NCI-H2196 (cell line): ENCODE measurements around the gene MROH2B.

Experiments
- DNase-seq: peaks from one replicate; lab custom pipeline; 2025; ENCODE audit not compliant: unreplicated experiment; lab: John Stamatoyannopoulos, UW

MROH2B gene

DNA sequence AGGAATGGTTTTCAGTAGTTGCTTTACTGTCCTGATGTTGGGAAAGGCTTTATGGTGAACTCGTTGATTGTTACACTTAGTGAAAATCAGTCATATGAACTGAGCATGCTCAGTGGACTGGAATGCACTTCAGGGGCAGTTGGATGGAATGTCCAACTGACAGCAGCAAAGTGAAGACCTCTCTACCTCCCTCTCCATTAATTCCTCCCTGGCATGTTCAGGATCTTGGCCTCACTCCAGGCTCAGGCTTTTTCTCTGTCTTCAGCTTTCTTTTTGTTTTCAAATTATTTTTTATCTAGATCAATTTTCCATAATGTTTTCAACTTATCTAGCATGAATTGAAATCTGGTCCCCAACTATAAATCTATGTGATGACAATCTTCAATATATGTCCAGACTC lies at the start of gene MROH2B:
TSS of gene MROH2B (minus strand) at position 101 of the 400 bp plus-strand sequence. CDS start 490 bp downstream, outside the sequence.
- DNase-seq: no peak

DNA sequence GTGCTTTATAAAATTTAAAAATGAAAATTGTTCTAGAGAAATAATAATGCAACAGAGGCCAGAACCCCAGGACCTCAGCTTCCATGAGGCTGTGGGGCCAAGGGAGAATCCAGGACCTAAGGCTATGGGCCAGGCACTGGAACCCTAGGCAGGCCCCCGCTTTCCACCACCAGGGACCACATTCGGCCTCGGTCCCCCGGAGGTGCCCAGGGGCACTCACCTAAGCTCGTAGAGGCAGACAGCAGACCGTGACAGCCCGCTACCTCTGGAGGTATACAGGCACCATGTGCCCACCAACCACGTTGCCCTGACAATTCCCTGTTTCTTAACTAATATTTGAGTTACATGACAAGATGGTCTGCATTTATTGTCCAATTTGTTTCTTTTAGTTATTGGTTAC lies 49.5 kb upstream of the MROH2B start:
- no peak for DNase-seq

DNA sequence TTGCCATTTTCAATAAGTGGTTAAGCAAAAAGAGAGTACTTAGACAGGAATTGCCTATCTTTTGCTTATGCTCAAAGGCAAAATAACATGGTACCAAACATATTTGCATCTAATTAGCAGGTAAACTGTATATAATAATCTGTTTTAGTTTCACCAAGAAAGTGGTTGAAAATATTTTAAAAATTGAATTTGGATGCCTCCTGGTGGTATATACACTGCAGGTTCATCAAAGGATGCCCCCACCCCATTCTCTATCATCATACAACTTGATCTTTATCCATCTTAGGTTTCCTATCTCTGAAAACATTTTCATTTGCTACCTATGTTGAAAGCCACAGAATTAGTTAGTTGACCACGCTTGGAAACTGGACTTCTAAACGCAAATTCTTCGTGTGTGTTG lies 47.0 kb upstream of the MROH2B start:
- no peak for DNase-seq

DNA sequence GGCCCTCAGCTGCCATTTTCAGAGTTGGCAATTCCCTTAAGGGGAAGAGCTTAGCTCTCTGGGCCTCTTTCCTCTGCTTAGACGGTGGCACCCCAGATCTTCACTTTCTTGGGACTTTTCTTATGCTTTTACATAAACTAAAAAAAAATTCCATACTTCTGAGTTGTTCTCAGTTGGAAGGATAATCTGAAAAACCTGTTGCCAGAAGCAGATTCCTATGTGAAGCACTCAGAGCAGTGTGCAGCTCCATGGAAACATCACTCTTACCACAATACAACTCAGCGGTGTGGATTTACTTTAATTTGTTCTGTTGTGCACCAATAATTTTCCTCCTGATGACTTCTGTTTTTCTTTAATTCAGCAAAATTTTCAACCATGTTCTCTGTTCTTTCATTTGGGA lies 44.1 kb upstream of the MROH2B start:
- no peak for DNase-seq

DNA sequence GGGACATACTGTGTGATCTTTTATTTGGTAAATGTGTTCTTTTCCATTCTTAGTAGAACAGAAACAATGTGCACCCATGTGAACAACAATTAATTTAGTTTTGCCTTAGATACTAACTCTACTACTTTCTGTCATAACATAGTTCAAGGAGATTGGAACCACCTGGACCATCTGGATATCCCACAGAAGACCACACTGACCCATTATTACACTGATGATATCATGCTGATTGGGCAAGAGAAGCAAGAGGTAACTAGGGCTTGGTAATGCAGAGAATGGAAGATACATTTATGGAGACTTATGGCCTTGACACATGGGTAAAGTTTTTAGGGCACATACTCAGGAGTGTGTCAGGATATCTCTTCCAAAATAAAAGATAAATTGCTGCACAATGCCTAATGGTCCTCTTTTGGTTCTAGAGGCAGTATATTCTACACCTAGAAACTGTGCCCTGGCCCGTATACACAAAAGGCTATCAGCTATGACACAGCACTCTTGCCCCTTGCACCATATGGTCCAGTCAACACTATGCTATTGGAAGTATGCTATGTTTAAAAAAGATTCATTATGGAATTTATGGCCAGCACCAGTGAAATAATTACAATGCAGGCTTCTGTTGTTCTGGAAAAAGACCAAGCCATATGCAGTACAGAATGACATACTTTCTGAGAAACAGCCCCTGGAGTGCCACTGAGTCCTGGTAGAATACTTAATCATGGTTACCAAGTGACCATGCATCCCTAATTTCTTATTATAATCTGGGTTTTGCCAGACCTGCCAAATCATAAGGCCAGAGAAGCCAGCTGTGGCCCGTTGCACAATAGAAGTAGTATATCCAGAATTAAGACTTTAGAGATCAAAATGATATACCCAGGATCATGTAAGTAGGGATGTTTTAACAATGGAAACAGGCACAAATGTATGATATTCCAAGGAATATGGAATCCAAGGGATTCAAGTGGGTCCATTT lies 41.6 kb upstream of the MROH2B start:
- DNase-seq: no peak

DNA sequence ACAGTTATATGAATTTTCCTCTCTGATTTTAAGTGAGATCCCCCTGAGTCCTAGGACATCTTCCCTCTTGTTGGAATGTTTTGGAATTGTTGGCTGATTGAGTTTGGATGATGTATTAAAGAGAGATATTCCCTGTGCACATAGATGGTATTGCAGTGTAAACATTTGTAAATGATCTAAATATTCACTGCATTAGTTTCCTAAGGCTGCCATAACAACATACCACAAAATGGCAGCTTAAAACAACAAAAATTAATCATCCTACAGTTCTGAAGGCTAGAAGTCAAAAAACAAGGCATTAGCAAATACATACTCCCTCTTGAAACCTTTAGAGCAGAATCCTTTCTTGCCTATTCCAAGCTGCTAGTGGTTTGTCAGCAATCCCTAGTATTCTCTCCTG lies 38.0 kb upstream of the MROH2B start:
- no peak for DNase-seq

DNA sequence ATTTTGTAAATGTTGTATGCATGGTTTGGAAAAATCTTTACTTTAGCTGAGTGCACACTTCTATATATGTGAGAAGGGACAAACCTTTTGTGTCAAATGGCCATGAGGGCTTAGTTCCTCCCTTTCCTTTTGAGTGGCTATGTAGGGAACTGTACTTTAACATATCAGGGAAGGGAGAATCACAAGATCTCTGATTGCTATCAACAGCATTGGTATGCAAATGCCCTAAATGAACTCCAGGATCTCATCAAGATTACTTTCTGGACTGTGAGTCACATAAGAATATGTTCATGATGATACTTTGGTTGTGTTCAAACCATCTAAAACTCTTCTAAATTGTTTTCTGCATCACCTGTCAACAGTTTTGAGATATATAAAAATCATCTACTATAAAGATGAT lies 31.2 kb upstream of the MROH2B start:
- no peak for DNase-seq

DNA sequence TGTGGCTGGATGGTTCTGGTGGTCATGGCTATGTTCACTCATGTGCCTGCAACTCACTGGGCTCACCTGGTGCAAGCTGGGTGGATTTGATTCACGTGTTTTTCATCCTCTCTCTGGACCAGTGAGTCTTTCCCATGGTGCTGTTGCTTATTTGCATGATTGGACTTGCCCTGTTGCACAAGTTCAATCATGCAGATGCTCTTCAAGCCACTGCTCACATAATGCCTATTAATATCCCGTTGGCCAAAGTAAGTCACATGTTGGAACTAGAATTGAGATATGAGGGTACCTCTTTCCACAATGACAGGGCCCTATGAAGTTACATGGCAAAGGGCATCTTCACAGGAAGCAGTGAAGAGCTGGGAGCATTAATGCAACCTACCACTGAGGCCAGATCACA lies 26.5 kb upstream of the MROH2B start:
- no peak for DNase-seq

DNA sequence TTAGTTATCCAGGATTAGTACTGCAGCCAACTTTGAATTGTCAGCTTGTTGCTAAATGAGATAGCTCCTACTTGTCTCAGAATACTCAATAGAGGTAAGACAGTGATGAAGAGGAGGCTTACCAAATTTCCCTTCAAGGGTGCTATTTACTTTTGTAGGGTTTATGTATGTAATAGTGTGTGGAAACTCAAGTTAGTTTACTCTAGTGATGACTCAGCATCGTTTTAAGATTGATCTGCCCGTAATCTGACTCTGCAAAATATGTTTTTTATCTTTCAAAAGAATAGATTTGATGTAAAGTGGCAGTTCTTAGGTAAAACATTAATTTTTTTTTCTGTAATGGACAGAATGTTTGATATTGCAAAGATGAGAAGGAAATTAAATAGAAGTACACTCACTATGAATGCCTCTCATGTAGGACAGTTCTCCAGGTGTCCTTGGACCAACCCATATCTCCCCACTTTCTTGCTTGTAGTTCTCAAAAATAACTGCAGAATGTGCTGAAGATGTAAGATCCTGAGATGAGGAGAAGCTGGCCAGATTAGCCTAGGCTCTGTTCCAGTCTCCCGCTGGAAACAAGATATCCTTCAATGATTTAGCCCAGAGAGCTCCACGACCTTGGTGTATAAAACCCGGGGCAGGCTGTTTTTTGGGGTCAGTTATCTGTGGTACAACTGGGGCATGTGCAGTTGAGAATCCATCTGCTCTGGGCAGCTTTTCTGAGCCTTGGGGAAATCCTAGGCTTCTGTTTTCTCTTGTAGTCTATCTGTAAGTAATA lies 24.4 kb upstream of the MROH2B start:
- DNase-seq: no peak

DNA sequence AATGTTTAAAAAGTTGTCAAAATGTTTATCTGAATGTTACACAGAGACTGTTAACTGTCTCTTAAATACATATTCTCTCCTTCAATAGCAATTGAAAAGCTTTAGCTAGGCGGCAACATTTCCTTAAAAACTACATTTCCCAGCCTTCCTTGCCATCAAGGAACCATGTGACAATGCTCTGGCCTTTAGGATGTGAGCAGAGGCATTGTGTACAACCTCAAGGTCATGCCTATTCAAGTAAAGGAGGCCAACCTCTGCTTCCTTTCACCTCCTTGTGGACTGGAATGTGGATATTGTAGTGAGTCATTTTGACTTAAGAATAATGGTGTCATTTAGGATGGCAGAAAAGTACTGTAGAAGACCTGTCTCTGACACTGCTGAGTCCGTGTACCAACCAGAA lies 23.7 kb upstream of the MROH2B start:
- DNase-seq: no peak

DNA sequence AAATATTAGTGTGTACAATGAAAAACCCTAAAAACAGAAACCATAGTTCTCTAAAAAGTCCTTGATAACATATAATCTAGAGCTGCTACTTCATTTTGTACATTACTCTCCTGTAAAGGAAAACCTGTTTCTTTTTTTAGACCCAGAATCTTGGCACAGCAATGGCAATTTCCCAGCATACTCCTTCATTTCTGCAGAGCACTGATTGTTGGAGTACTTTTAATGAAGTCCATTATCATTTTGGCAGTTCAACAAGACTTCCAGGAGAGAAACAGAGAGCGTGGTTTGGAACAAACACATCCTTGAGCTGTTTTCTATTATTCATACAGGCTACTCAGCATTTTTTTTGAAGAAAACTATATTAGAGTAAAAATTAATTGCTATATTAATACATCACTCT lies 22.7 kb upstream of the MROH2B start:
- DNase-seq: no peak

DNA sequence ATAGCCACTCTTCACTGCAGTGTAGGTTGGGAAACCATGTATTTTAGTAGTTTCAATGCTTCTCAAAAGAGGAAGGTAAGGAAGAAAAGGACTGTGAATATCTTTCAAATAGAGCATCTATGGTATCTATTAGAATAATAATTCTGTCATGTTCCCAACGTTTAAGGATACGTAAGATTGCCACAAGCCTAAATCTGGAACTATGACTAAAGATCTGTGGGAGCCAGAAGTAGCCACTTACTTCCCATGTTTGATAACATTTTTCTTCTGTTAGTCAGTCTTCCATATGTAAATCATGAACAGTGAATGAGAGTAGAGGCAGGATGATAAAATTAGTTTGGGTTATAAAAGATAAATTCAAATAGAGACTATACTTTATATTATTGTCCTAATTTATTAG lies 16.3 kb upstream of the MROH2B start:
- DNase-seq: no peak

DNA sequence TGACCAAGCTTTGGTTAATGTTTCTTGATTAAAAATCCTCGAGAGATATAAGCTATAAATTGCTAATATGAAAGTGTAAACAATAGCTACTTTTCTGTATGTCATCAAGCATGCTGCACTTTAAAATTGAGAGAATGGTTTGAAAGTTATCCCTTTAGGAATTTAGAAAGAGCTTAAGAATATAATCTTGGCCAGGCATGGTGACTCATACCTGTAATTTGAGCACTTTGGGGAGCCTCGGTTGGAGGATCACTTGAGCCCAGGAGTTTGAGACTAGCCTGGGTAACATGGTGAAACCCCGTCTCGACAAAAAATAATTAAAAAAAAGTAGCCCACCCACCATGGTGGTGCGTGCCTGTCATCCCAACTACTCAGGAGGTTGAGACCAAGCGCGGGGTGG lies 12.2 kb upstream of the MROH2B start:
- DNase-seq: no peak

DNA sequence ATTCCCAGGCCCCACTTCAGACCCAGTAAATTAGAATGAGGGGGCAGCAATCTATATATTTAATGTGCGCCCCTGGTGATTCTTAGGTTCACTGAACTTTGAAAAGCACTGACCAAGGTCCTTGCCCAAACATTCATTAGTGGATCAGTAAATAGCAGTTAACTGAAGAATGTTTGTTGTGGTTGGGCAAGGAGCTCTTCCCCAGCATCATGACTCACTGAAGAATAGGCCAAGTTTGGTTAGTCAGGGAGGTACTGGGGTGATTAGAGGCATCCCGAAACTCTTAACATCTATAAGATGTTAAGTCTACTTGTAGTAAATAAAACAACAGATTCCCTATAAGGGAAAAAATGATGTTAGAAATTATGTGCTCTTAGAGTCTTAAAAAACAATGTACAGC lies 833 bp upstream of the MROH2B start:
- DNase-seq: no peak

DNA sequence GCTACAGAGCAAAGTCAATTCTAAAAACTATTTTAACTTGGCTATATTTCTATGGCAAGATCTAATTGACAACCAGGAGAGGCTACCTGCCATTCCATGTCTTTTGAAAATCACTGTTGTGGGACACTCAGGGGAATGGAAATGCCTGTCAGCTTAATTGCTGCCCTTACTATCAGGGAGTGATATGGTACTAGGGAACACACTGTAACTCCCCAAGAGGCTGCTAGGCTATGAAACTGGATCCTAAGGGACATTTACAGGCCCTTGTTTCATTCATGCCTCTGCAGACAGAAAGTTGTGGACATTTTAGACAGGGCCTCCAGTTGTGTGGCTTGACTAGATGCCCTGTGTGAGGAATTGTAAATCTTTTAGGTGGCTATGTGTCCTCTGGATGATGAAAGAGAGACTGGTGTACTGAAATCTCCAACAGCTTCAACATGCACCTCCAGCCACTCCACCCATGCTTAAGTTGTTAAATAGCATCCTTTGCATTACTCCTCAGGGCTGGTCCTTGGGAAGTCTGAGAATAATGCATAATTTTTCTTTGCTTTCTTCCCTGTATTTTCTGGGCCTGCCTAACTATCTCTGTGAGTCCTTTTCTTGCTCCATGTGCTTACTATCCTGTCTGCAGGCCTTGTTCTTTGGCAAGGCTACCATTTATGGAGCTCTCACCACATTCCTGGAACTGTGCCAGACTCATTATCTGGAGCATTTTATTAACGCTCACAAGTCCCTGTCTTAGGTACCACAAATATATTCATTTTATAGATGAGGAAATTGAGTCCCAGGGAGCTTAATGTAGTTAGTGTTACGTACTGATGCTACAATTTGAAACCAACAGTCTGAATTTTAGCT lies 3.2 kb downstream of the MROH2B start:
- DNase-seq: peak; percentile 14

DNA sequence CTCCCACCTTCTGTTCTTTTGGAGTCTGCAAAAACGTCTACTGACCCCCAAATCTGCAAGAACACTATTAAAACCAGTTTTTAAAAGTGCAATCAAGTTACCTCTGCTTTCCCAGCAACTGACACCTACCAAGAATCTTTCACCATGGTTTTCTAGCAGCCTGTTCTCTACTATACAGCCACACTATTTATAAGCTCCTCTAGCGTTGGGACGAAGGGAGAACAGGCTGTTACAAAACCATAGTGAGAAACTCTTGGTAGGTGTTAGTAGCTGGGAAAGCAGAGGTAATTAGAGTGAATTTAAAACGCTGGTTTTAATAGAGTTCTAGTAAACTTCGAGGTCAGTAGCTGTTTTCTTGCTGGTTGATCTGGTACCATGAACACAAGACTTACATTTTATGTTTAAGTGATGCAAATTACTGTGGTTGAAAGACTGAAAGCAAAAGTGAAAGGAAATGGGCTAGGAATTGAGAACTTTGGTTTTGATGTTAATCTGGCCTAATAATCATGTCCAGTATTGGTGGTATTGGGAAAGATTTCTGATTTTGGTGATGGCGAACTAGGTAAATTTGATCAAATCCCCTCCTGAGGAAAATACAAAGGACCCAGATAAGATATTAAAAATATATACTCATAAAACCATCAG lies 5.3 kb downstream of the MROH2B start:
- DNase-seq: no peak

DNA sequence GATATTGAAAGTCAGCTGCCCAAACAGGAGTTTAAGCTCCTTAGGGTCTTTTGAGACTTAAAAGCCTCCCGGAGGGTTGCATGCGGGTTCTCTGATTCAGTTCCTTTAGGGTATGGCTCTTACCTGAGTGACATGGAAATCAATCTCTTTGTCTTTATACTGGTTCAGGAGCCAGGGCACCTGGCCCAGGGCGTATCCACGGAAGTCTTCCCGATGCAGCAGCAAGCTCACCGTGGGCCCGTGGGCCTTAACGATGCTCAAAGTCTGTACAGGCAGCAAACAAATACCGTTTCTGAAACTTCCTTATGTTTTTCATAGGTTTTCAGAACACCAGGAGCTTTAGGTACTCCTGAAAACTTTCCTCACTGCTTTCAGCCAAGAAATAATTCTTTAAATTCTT lies 13.2 kb downstream of the MROH2B start:
- DNase-seq: no peak

DNA sequence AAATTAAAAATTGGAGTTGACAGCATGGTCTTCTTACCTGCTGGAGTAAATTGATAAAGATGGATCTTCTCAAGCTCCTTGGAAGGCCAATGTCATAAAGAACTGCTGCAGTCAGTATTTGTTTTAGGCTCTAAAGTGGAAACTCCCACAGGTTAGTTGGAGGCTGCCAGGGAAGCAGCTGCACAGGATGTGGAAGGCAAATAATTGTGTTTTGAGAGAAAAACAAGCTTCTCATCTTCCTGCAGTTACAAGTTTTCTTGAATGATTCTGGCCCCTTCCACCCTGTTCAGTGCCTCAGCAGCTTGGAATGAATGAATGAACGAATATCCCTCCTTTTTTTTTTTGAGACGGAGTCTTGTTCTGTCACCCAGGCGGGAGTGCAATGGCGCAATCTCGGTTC lies 13.9 kb downstream of the MROH2B start:
- no peak for DNase-seq

DNA sequence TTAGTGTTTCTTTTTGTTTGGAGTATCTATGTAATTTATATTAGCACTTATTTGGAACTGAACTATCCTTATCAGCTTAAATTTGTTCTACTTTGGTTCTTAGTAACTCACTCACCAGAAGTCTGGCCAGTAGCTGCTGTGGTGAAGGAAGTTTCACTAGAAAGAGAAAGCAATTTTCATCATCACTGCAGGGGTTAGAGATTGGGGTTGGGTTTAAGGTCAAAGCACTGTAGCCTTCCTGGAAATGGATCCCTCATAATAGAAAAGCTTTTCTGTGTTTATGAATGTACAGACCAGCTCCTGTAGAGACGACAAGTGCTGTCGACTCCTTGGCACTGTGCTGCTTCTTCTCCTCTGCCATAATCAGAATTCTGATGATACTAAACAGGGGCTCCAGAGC lies 22.2 kb downstream of the MROH2B start:
- no peak for DNase-seq

DNA sequence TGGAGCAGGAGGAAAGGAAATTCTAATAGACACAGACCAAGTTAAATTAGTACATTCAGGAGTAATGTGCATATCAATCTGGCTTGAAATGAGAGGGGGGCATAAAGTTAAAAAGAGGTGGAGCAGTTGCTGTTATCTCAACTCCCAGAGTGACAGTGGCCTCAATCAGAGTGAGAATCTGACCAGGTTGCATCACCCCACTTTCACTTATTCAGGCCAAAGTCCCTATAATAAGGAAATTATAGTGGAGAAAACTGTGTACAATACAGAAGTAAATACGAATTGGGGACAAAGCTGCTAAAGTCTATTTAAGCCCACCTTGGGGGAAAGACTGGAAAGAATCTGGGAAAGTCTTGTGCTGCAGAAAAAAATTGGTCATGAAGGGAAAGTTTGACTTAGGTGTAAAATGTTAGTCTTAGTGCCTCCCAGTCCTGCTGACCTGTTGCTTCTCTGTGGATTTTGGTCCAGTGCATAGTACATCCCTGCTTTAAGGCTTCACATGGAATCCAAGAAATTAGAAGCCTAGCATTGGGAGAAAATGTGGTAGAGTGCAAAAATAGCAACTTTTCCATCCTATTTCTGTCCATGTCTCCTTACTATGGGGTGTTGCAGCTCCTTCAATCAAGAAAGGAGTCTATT lies 27.9 kb downstream of the MROH2B start:
- DNase-seq: no peak
